GM21825 (cell line): Measurements from ENCODE around the gene TEPSIN.

Experiments used
- ATAC-seq: cut with Tn5 transposase; IDR thresholded peaks from one replicate; pipeline ENCODE4 v1.9.1; 2021; ENCODE audit warnings: mild to moderate bottlenecking, moderate library complexity; ENCODE audit not compliant: unreplicated experiment

TEPSIN gene

GRCh38 chr17:81271226-81271625 is 32.4 kb upstream of the TEPSIN start:
- no peak for ATAC-seq

GRCh38 chr17:81270279-81270678 is 31.4 kb upstream of the TEPSIN start:
- ATAC-seq = no peak

GRCh38 chr17:81267390-81268067 is 28.7 kb upstream of the TEPSIN start:
- ATAC-seq = no peak

- ATAC-seq = no peak
Observed at GRCh38 chr17:81265576-81265975, 26.7 kb upstream of the TEPSIN start.

- no peak for ATAC-seq
Observed at GRCh38 chr17:81264640-81265039, 25.8 kb upstream of the TEPSIN start.

GRCh38 chr17:81263371-81264181 is 24.7 kb upstream of the TEPSIN start:
- no peak for ATAC-seq

GRCh38 chr17:81261582-81262336 is 22.9 kb upstream of the TEPSIN start:
- ATAC-seq = no peak

GRCh38 chr17:81261096-81261495 is 22.2 kb upstream of the TEPSIN start:
- ATAC-seq = no peak

GRCh38 chr17:81260641-81261040 is 21.8 kb upstream of the TEPSIN start:
- ATAC-seq = no peak

GRCh38 chr17:81260171-81260570 is 21.3 kb upstream of the TEPSIN start:
- no peak for ATAC-seq

GRCh38 chr17:81259058-81259605 is 20.3 kb upstream of the TEPSIN start:
- ATAC-seq = no peak

GRCh38 chr17:81258292-81258691 is 19.4 kb upstream of the TEPSIN start:
- no peak for ATAC-seq

GRCh38 chr17:81257533-81257932 is 18.7 kb upstream of the TEPSIN start:
- ATAC-seq = no peak

- ATAC-seq = no peak
Observed at GRCh38 chr17:81256616-81257015, 17.8 kb upstream of the TEPSIN start.

GRCh38 chr17:81254955-81255717 is 16.3 kb upstream of the TEPSIN start:
- ATAC-seq = no peak

GRCh38 chr17:81253358-81254131 is 14.7 kb upstream of the TEPSIN start:
- ATAC-seq = no peak

- ATAC-seq = no peak
Observed at GRCh38 chr17:81252987-81253329, 14.1 kb upstream of the TEPSIN start.

GRCh38 chr17:81252326-81252986 is 13.6 kb upstream of the TEPSIN start:
- ATAC-seq = no peak

GRCh38 chr17:81251709-81252301 is 12.9 kb upstream of the TEPSIN start:
- no peak for ATAC-seq
